Activated CD4-positive, alpha-beta memory T cell treated with anti-CD3 and anti-CD28 coated beads, Interleukin-2, amount 10 ng/mL, durations not matched to agents 7 days and 5 days (primary cell): Measurements from ENCODE around the gene HEPHL1. TPM values are rescaled to one million over a fixed set of nuclear protein-coding genes. Genes with fewer than 3 reads are reported as not detected.
"Not testable (repeated sequence)": the region's sequence is repeated elsewhere in the genome, so short reads cannot be mapped to it uniquely, and the experiment has no call there.

Experiments used
- CTCF ChIA-PET: fragments of 350-600 bp; sonication (Branson Sonifier 250); formaldehyde crosslinking; loops from one replicate; lab custom pipeline; 2021; ENCODE audit warnings: antibody characterized with exemption, inconsistent platforms; lab: Charles Lee
- POLR2A ChIA-PET: fragments of 350-600 bp; sonication (Branson Sonifier 250); formaldehyde crosslinking; loops from one replicate; lab custom pipeline; 2021; ENCODE audit warnings: antibody characterized with exemption; lab: Charles Lee
- DNase-seq: peaks from one replicate; pipeline ENCODE4 v3.0.0-alpha.2; 2020
- H3K27ac Mint-ChIP-seq: one replicate; pipeline ENCODE4 v1.8.0; 2021; ENCODE audit warnings: mild to moderate bottlenecking, mixed read lengths
- H3K27me3 Mint-ChIP-seq: one replicate; pipeline ENCODE4 v1.8.0; 2021; ENCODE audit warnings: mixed read lengths
- H3K36me3 Mint-ChIP-seq: one replicate; pipeline ENCODE4 v1.8.0; 2021; ENCODE audit warnings: low read depth, mixed read lengths
- H3K4me1 Mint-ChIP-seq: one replicate; pipeline ENCODE4 v1.8.0; 2021; ENCODE audit warnings: mixed read lengths
- H3K4me3 Mint-ChIP-seq: one replicate; pipeline ENCODE4 v1.8.0; 2021; ENCODE audit warnings: mild to moderate bottlenecking, mixed read lengths
- H3K9me3 Mint-ChIP-seq: one replicate; pipeline ENCODE4 v1.8.0; 2021; ENCODE audit warnings: mixed read lengths
- total RNA-seq, 2 experiments: library from RNA; stranded (reverse); gene quantifications; one replicate each; pipeline ENCODE4 v1.2.3, GENCODE V29; 2021

Gene HEPHL1
- total RNA-seq, 2 experiments from 2014 or later, result not detected

DNA sequence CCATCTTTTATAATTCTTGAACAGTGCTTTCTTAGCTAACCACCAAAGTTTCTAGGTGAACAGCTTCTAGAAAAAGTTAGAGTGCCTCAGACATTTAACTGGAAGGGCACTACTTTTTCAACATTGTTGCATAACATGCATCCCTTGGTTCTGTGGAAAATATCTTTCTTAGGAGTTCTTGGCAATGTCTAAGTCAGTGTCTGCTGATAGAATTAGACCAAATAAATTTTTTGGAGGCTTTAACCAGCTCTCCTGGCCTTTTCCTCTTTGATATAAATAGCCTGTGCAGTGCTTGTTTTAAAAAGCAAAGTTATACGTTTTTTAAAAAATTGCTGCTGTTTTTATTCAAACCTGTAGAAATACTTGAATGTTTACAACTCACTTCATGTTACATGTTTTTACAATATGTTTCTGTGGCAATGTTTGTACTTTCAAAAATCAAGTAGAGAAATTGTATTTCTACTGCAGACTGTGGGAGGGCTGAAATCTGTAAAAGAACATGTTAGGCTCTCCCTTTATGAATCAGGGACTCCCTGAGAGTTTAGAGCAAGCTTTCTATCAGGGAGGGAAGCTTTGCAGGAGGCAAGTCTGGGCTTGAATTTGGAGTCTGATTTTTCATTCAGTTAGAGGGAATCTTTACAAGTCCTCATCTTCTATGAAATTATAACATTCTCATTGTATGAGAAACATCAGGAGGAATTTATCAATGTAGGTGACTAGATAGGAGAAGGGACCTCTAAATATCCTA, 91.2 kb downstream of the HEPHL1 start:
- Mint-ChIP-seq H3K27ac (no peak overlapping the region), H3K4me1 (no peaks in the 10 kb centered on the region), H3K4me3 (no peak overlapping the region), H3K9me3 (peaks cover 2% of the 10 kb centered on the region), H3K27me3 (peaks cover 12% of the 10 kb centered on the region), H3K36me3 (no peaks in the 10 kb centered on the region)
- ChIA-PET CTCF (no interaction called here), POLR2A (no interaction called here)
- no peak for DNase-seq

DNA sequence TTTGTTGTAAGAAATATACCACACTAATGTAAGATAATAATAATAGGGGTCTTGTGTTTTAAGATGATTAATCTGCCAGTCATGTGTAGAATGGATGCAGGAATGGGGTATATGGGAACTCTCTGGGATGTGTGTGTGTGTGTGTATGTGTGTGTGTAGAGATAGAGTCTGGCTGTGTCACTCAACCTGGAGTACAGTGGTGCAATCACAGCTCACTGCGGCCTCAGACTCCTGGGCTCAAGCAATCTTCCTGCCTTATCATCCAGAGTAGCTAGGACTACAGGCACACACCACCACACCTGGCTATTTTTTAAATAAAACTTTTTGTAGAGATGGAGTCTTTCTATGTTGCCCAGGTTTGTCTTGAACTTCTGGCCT, 96.0 kb downstream of the HEPHL1 start:
- Mint-ChIP-seq H3K36me3 (no peaks in the 10 kb centered on the region), H3K4me1 (no peaks in the 10 kb centered on the region), H3K4me3 (no peak overlapping the region), H3K27ac (no peak overlapping the region), H3K27me3 (peaks cover 8% of the 10 kb centered on the region), H3K9me3 (no peaks in the 10 kb centered on the region)
- ChIA-PET POLR2A (no interaction called here), CTCF (no interaction called here)
- DNase-seq, result no peak

DNA sequence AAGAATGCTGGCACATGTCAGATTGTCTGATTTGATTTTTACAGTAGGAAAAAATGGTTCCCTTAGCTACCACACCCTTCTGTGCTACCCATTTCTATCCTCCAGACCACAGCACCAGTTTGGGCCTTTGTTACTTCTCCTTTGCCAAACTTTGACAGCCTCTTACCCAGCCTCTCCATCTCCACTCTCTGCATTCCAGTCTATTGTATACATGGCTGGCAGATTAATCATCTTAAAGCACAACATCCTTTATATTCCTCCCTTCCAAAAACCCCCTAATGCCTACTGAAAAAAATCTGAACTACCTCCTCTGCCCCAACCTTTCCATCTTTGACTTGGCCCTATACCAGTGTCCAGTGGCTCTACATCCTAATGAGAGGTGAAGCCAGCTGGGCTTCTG, 96.7 kb downstream of the HEPHL1 start:
- no peaks in the 10 kb centered on the region for H3K9me3 Mint-ChIP-seq
- no peak overlapping the region for H3K4me3 Mint-ChIP-seq
- no peaks in the 10 kb centered on the region for H3K36me3 Mint-ChIP-seq
- DNase-seq, result no peak
- POLR2A ChIA-PET, result no interaction called here
- no peak overlapping the region for H3K27ac Mint-ChIP-seq
- CTCF ChIA-PET, result no interaction called here
- no peaks in the 10 kb centered on the region for H3K4me1 Mint-ChIP-seq
- H3K27me3 Mint-ChIP-seq, result peaks cover 8% of the 10 kb centered on the region

DNA sequence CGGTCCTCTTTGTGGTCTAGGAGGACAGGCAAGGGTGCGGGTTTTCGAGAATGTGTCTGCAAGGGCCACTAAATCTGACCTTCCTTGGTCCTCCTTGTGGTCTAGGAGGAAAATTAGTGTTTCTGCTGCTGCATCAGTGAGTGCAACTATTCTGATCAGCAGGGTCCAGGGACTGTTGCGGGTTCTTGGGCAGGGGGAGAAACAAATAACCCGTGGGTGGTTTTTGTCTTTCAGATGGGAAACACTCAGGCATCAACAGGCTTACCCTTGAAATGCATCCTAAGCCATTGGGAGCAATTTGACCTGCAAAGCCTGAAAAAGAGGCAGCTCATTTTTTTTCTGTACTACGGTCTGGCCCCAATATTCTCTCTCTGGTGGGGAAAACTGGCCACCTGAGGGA, 98.5 kb downstream of the HEPHL1 start:
- H3K9me3 Mint-ChIP-seq, H3K4me3 Mint-ChIP-seq, H3K27ac Mint-ChIP-seq, H3K4me1 Mint-ChIP-seq, H3K36me3 Mint-ChIP-seq, DNase-seq, CTCF ChIA-PET, H3K27me3 Mint-ChIP-seq, POLR2A ChIA-PET: not testable (repeated sequence)

DNA sequence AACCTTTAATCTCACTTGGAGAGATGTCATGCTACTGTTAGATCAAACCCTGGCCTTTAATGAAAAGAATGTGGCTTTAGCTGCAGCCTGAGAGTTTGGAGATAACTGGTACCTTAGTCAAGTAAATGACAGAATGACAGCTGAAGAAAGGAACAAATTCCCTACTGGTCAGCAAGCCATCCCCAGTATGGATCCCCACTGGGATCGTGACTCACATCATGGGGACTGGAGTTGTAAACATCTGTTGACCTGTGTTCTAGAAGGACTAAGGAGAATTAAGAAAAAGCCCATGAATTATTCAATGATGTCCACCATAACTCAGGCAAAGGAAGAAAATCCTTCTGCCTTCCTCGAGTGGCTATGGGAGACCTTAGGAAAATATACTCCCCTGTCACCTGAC, 99.4 kb downstream of the HEPHL1 start:
- H3K27me3 Mint-ChIP-seq, H3K4me1 Mint-ChIP-seq, H3K9me3 Mint-ChIP-seq, H3K27ac Mint-ChIP-seq, POLR2A ChIA-PET, H3K36me3 Mint-ChIP-seq, DNase-seq, H3K4me3 Mint-ChIP-seq, CTCF ChIA-PET: not testable (repeated sequence)

DNA sequence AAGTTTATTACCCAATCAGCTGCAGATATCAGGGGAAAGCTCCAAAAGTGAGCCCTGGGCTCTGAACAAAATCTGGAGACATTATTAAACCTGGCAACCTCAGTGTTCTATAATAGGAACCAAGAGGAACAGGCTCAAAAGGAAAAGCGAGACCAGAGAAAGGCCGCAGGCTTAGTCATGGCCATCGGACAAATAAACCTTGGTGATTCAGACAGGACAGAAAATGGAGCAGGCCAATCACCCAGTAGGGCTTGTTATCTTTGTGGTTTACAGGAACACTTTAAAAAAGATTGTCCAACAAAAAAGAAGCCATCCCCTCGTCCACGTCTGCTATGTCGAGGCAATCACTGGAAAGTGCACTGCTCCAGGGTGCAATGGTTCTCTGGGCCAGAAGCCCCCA, 99.8 kb downstream of the HEPHL1 start:
- H3K4me1 Mint-ChIP-seq, result no peaks in the 10 kb centered on the region
- no peaks in the 10 kb centered on the region for H3K36me3 Mint-ChIP-seq
- CTCF ChIA-PET, result no interaction called here
- no peak overlapping the region for H3K4me3 Mint-ChIP-seq
- no peaks in the 10 kb centered on the region for H3K27me3 Mint-ChIP-seq
- H3K9me3 Mint-ChIP-seq, result peaks cover 3% of the 10 kb centered on the region
- POLR2A ChIA-PET, result no interaction called here
- no peak for DNase-seq
- H3K27ac Mint-ChIP-seq, result no peak overlapping the region

DNA sequence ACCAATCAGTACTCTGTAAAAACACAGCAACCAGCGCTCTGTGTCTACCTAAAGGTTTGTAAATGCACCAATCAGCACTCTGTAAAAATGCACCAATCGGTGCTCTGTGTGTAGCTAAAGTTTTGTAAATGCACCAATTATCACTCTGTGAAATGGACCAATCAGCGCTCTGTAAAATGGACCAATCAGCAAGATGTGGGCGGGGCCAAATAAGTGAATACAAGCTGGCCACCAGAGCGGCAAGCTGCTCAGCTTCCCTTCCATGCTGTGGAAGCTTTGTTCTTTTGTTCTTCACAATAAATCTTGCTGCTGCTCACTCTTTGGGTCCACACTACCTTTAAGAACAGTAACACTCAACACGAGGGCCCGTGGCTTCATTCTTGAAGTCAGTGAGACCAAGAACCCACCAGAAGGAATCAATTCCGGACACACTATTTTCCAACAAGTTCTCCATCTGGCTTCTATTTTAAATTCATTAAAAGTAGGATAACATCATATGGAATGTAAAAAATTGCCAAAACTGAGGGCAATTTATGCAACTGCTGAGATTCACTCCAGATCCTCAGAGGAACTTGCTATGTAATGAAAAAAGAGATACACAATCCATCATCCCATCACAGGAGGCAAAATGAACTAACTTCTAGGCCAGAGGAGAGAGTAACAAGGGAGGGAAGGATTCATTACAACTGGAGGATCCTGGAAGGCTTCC, 104.4 kb downstream of the HEPHL1 start:
- DNase-seq, result no peak

DNA sequence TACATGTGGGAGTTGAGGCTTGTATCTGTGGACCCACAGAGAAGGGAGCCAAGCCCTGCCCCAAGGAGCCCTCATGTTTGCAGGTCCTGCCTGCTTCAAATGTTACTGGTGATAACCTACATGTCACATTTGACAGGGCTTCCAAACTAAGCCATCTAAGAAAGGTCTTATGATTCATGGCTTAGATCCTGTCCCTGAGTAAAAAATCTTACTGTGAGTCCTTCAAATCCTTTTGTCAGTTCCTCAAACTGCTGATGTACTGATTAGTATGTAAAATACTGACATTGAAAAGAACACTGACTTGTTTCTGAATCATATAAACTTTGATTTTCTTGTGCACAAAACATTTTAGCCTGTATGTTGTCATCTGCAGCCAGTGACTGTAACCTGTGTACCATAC, 106.5 kb downstream of the HEPHL1 start:
- Mint-ChIP-seq H3K9me3 (peaks cover 3% of the 10 kb centered on the region), H3K4me3 (no peak overlapping the region), H3K27ac (no peak overlapping the region), H3K36me3 (no peaks in the 10 kb centered on the region), H3K27me3 (no peaks in the 10 kb centered on the region), H3K4me1 (peaks cover 15% of the 10 kb centered on the region)
- CTCF ChIA-PET, result interaction anchor here (1.2 to 1.5 kb wide), 2 partner anchors 344 to 377 kb away, joined by 3 to 4 read pairs; partner anchors contain the start of gene MED17
- POLR2A ChIA-PET, result interaction anchor here (0.7 to 3.0 kb wide), 7 partner anchors 16 to 1663 kb away, joined by 3 to 26 read pairs (median 8); partner anchors contain the start of genes ANKRD49, C11orf54, CEP57 and MED17
- no peak for DNase-seq

More for the DNA sequence above, 104.4 kb downstream of the HEPHL1 start:
- ChIA-PET CTCF (no interaction called here), POLR2A (no interaction called here)
- H3K27ac Mint-ChIP-seq, result no peak overlapping the region
- no peak overlapping the region for H3K4me3 Mint-ChIP-seq
- H3K9me3 Mint-ChIP-seq, result peaks cover 3% of the 10 kb centered on the region
- H3K36me3 Mint-ChIP-seq, result no peaks in the 10 kb centered on the region
- H3K4me1 Mint-ChIP-seq, result peaks cover 15% of the 10 kb centered on the region
- no peaks in the 10 kb centered on the region for H3K27me3 Mint-ChIP-seq

DNA sequence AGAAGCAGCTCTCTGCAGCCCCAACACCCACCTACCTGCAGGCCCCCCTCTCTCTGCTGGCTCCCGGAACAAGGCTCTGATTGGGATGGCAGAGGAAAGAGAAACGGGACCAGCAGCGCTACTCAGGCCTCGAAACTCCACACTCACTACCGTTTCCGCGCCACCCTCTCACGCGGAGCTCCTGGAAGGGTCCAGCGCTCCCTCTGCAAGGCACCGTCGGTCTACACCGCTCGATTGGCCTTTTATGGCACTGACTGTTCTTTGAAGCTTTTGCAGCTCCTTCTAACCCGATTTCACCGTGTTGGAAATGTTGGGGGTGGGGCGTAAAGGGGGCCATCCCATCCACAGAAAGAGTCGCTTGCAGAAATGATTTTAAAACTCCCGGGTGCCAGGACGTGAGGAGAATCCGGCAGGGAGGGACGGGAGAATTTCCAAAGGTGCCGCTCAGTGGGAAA, 107.2 kb downstream of the HEPHL1 start:
- no peak for DNase-seq
- Mint-ChIP-seq H3K4me3 (no peak overlapping the region), H3K9me3 (peaks cover 3% of the 10 kb centered on the region), H3K27ac (no peak overlapping the region), H3K36me3 (no peaks in the 10 kb centered on the region), H3K27me3 (no peaks in the 10 kb centered on the region), H3K4me1 (peaks cover 16% of the 10 kb centered on the region)
- POLR2A ChIA-PET, result interaction anchor here (0.5 to 3.0 kb wide), 19 partner anchors 10 to 1662 kb away, joined by 3 to 26 read pairs (median 4); partner anchors contain the start of genes ANKRD49, C11orf54, CEP295 and CEP57
- CTCF ChIA-PET, result interaction anchor here (1.0 to 2.1 kb wide), 6 partner anchors 10 to 377 kb away, joined by 3 to 6 read pairs (median 3); partner anchors contain the start of gene MED17

DNA sequence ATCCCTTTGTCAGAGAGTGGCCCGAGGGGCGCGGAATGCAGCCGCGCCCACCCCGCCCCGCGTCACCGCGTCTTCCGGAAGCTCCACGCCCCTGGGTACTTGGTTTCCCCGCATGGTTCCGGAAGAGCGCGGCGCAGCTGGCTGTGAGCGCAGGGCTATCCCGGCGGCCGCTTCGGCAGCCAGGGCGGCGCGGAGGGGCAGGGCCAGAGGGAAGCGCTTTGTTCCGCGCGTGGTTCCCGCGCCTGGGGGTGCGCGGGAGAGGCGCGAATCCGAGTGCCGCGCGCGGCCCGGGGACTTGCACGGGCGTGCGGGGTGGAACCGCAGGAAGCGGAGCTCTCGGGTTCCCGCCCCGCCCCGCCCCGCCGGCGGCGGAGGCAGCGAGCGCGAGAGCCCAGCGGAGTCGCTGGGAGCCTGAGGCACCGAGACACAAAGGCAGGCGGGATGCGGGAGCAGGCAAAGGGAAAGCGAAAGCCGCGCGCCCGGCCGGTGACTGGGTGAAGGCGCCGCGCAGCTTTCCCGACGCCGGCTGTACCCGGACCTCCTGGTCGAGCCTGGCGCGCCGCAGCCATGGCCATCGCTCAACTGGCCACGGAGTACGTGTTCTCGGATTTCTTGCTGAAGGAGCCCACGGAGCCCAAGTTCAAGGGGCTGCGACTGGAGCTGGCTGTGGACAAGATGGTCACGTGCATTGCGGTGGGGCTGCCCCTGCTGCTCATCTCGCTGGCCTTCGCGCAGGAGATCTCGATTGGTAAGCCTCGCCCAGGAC, 107.8 kb downstream of the HEPHL1 start, which contains the start of gene PANX1:
PANX1 (plus strand) TSS at position 96 of the 766 bp plus-strand sequence; CDS start at position 568, 472 bp downstream.
- DNase-seq, result peak; percentile 77
- ChIA-PET CTCF (interaction anchor here (0.6 to 2.1 kb wide), 7 partner anchors 10 to 376 kb away, joined by 3 to 6 read pairs (median 3); partner anchors contain the start of gene MED17), POLR2A (interaction anchor here (0.6 to 3.0 kb wide), 19 partner anchors 9 to 1661 kb away, joined by 3 to 26 read pairs (median 5); partner anchors contain the start of genes ANKRD49, C11orf54, CEP295 and CEP57)
- Mint-ChIP-seq H3K36me3 (no peaks in the 10 kb centered on the region), H3K9me3 (peaks cover 3% of the 10 kb centered on the region), H3K27me3 (no peaks in the 10 kb centered on the region), H3K27ac (no peak within 1 kb of the TSS), H3K4me1 (peaks cover 22% of the 10 kb centered on the region), H3K4me3 (no peak within 1 kb of the TSS)

DNA sequence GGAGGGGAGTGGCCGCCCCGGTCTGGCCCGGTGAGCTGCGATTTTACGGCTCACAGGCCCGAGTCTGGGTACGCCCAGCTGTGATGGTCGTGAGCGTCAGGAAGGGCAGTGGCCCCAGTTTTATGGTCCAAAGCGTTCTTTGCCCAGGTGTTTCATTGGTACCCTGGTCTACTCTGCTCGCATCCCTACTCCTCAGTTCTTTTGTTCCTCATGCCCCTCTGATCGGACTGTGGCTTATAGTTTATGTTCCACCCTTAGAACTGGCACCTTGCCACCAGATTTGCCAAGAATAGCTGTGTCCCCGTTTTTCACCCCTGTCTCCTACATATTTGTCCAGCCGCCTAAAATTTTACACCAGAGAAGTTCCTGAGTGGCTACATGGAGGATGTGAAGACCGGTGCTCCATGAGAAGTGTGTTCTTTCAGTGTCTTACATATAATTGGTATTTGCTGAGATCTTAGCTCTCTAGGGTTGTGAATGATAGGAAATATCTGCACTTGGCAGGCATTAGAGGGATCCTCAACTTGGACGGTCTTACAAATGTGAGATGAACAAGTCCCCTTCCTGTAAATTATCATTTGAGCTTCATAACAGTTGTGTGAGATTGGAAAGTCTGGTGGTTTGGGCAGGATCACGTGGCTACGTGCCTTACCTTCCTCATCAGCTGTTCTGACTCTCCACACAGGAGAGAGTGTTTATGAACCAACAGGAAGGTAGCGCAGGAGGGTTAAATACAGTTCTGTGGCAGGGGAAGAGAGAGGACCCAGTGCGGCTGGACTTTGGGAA, 108.6 kb downstream of the HEPHL1 start:
- Mint-ChIP-seq H3K4me3 (no peak overlapping the region), H3K36me3 (no peaks in the 10 kb centered on the region), H3K9me3 (no peaks in the 10 kb centered on the region), H3K27me3 (no peaks in the 10 kb centered on the region), H3K27ac (no peak overlapping the region), H3K4me1 (peaks cover 28% of the 10 kb centered on the region)
- CTCF ChIA-PET, result interaction anchor here (0.6 to 2.1 kb wide), 3 partner anchors 9 to 43 kb away, joined by 3 to 6 read pairs (median 3); no protein-coding TSS in a partner anchor
- POLR2A ChIA-PET, result interaction anchor here (0.6 to 3.0 kb wide), 12 partner anchors 13 to 1661 kb away, joined by 3 to 26 read pairs (median 8); partner anchors contain the start of genes ANKRD49, C11orf54, CEP295 and CEP57
- DNase-seq, result peak; percentile 51
